Left renal pelvis (tissue), 4 donors: ENCODE data around the gene NCLN. TPM values are rescaled to one million over a fixed set of nuclear protein-coding genes. Genes with fewer than 3 reads are reported as not detected.
"Not testable (repeated sequence)": the region's sequence is repeated elsewhere in the genome, so short reads cannot be mapped to it uniquely, and the experiment has no call there.

Experiments used
- DNase-seq, 4 donors: peaks; one replicate each; pipeline ENCODE4 v3.0.0-alpha.2; 2013; ENCODE audit warnings: low read depth in 4 of 4, low spot score in 3 of 4
- polyA plus RNA-seq, 4 donors: library from polyadenylated mRNA; unstranded; fragments of 120-200 nt; gene quantifications; one replicate each; pipeline ENCODE4 v1.2.1, GENCODE V29; 2013; ENCODE audit not compliant: insufficient read length in 4 of 4

NCLN gene
- polyA plus RNA-seq, 4 donors: 28.1 to 50.9 (median 32.1) TPM

GRCh38 chr19:3216874-3217273 lies 31.1 kb downstream of the NCLN start:
- no peak for DNase-seq

- DNase-seq: no peak
These were observed 34.8 kb downstream of the NCLN start for GRCh38 chr19:3220576-3220975.

GRCh38 chr19:3221576-3221975 lies 35.8 kb downstream of the NCLN start:
- DNase-seq: not testable (repeated sequence)

- DNase-seq: no peak
These were observed 37.0 kb downstream of the NCLN start for GRCh38 chr19:3222709-3223108.

GRCh38 chr19:3224346-3225168 lies 38.8 kb downstream of the NCLN start, which contains the start of gene CELF5:
TSS of gene CELF5 (plus strand) at chr19:3224661. CDS start at chr19:3224740, 79 bp downstream.
- DNase-seq: peak in 2 of 4 donors; percentile 6 to 29

GRCh38 chr19:3225169-3225485 lies 39.4 kb downstream of the NCLN start:
- DNase-seq: no peak

GRCh38 chr19:3225677-3226093 lies 40.0 kb downstream of the NCLN start:
- DNase-seq: no peak

- DNase-seq: no peak
These were observed 41.4 kb downstream of the NCLN start for GRCh38 chr19:3227054-3227626.

GRCh38 chr19:3229346-3229743 lies 43.6 kb downstream of the NCLN start:
- no peak for DNase-seq

GRCh38 chr19:3229888-3230496 lies 44.3 kb downstream of the NCLN start:
- no peak for DNase-seq

- DNase-seq: no peak
These were observed 45.6 kb downstream of the NCLN start for GRCh38 chr19:3231288-3231687.

GRCh38 chr19:3233116-3233515 lies 47.4 kb downstream of the NCLN start:
- no peak for DNase-seq

GRCh38 chr19:3233831-3234230 lies 48.1 kb downstream of the NCLN start:
- no peak for DNase-seq

- no peak for DNase-seq
These were observed 49.1 kb downstream of the NCLN start for GRCh38 chr19:3234800-3235199.

- not testable (repeated sequence) for DNase-seq
These were observed 49.9 kb downstream of the NCLN start for GRCh38 chr19:3235604-3236003.

GRCh38 chr19:3236272-3236671 lies 50.5 kb downstream of the NCLN start:
- DNase-seq: no peak

GRCh38 chr19:3238066-3238561 lies 52.4 kb downstream of the NCLN start:
- DNase-seq: no peak

- DNase-seq: no peak
These were observed 53.6 kb downstream of the NCLN start for GRCh38 chr19:3239367-3239766.

- DNase-seq: peak in 3 of 4 donors; percentile 26 to 64 (median 40)
These were observed 58.3 kb downstream of the NCLN start for GRCh38 chr19:3243819-3244700.

GRCh38 chr19:3245050-3245449 lies 59.3 kb downstream of the NCLN start:
- DNase-seq: no peak
